Glutamatergic neuron (in vitro differentiated cells): ENCODE results near the gene GMEB2. TPM values are rescaled to one million over a fixed set of nuclear protein-coding genes. Genes with fewer than 3 reads are reported as not detected.

Source experiments
- DNase-seq: peaks from one replicate; pipeline ENCODE4 v3.0.0; 2022
- H3K27ac Mint-ChIP-seq: one replicate; pipeline ENCODE4 v1.8.0; 2020; ENCODE audit warnings: mild to moderate bottlenecking, mixed read lengths, inconsistent platforms; ENCODE audit not compliant: unreplicated experiment
- H3K27me3 Mint-ChIP-seq: one replicate; pipeline ENCODE4 v1.8.0; 2020; ENCODE audit warnings: mild to moderate bottlenecking, moderate library complexity, mixed read lengths, inconsistent platforms; ENCODE audit not compliant: unreplicated experiment
- H3K36me3 Mint-ChIP-seq: one replicate; pipeline ENCODE4 v1.8.0; 2020; ENCODE audit warnings: mild to moderate bottlenecking, mixed read lengths, inconsistent platforms; ENCODE audit not compliant: unreplicated experiment
- H3K4me1 Mint-ChIP-seq: one replicate; pipeline ENCODE4 v1.8.0; 2020; ENCODE audit warnings: mild to moderate bottlenecking, low read depth, mixed read lengths, inconsistent platforms; ENCODE audit not compliant: unreplicated experiment
- H3K4me3 Mint-ChIP-seq: one replicate; pipeline ENCODE4 v1.8.0; 2020; ENCODE audit warnings: mild to moderate bottlenecking, mixed read lengths, inconsistent platforms; ENCODE audit not compliant: unreplicated experiment
- H3K9me3 Mint-ChIP-seq: one replicate; pipeline ENCODE4 v1.8.0; 2020; ENCODE audit warnings: mild to moderate bottlenecking, moderate library complexity, mixed read lengths, inconsistent platforms; ENCODE audit not compliant: unreplicated experiment
- CTCF ChIP-seq: fragments of 200-600 bp; sonication (generic); IDR thresholded peaks from one replicate; pipeline ENCODE4 v1.5.0; 2021; ENCODE audit not compliant: partially characterized antibody, unreplicated experiment
- total RNA-seq: library from RNA; stranded (reverse); fragmentation: NEBNext Ultra II Directional; extraction: Animal tissue kit (Norgen Biotek cat#: 25700); gene quantifications from one replicate; pipeline ENCODE4 v1.2.1, GENCODE V29; 2021; ENCODE audit not compliant: unreplicated experiment

The GMEB2 gene
- total RNA-seq, 1 donor from 2014 or later = 12.8 TPM

- no peak overlapping the region for H3K27ac Mint-ChIP-seq
- TF ChIP-seq CTCF = no peak
- H3K4me3 Mint-ChIP-seq = no peak overlapping the region
- peaks cover 5% of the 10 kb centered on the region for H3K4me1 Mint-ChIP-seq
- no peak for DNase-seq
- H3K27me3 Mint-ChIP-seq = peaks cover 4% of the 10 kb centered on the region
- H3K9me3 Mint-ChIP-seq = peaks cover 7% of the 10 kb centered on the region
- peaks cover 4% of the 10 kb centered on the region for H3K36me3 Mint-ChIP-seq
Measured at GRCh38 chr20:63548542-63548941, 78.4 kb downstream of the GMEB2 start.

GRCh38 chr20:63547725-63548480 is 79.0 kb downstream of the GMEB2 start, which contains the start of gene SRMS:
Gene SRMS, minus strand, starts transcription at chr20:63547749. Its CDS starts 286 bp downstream, at chr20:63547463.
- Mint-ChIP-seq H3K9me3 (peaks cover 9% of the 10 kb centered on the region), H3K27ac (no peak within 1 kb of the TSS), H3K36me3 (peaks cover 5% of the 10 kb centered on the region), H3K4me3 (no peak within 1 kb of the TSS), H3K4me1 (peaks cover 6% of the 10 kb centered on the region), H3K27me3 (peaks cover 4% of the 10 kb centered on the region)
- no peak for TF ChIP-seq CTCF
- DNase-seq = no peak

- TF ChIP-seq CTCF = no peak
- Mint-ChIP-seq H3K9me3 (peaks cover 9% of the 10 kb centered on the region), H3K4me1 (peaks cover 6% of the 10 kb centered on the region), H3K27me3 (peaks cover 4% of the 10 kb centered on the region), H3K4me3 (no peak overlapping the region), H3K36me3 (peaks cover 5% of the 10 kb centered on the region), H3K27ac (no peak overlapping the region)
- DNase-seq = no peak
Measured at GRCh38 chr20:63546956-63547724, 79.8 kb downstream of the GMEB2 start.

GRCh38 chr20:63546256-63546955 is 80.5 kb downstream of the GMEB2 start:
- Mint-ChIP-seq H3K4me3 (no peak overlapping the region), H3K9me3 (peaks cover 9% of the 10 kb centered on the region), H3K4me1 (peaks cover 6% of the 10 kb centered on the region), H3K36me3 (peaks cover 5% of the 10 kb centered on the region), H3K27me3 (peaks cover 4% of the 10 kb centered on the region), H3K27ac (no peak overlapping the region)
- no peak for TF ChIP-seq CTCF
- no peak for DNase-seq
